HepG2 (cell line): Measurements from ENCODE around the gene METTL16.

Experiments
- BCL3 ChIP-seq: sonication (generic); formaldehyde crosslinking; IDR thresholded peaks from 2 replicates; pipeline ENCODE4 v1.5.1; 2020; ENCODE audit warnings: mild to moderate bottlenecking, missing genetic modification reagents, moderate library complexity
- CTCF ChIP-seq: sonication (generic); formaldehyde crosslinking; IDR thresholded peaks from 2 replicates; pipeline ENCODE4 v1.5.0; 2020; ENCODE audit warnings: mild to moderate bottlenecking, missing genetic modification reagents, moderate library complexity
- E2F1 ChIP-seq: sonication (generic); formaldehyde crosslinking; IDR thresholded peaks from 2 replicates; pipeline ENCODE4 v1.5.0; 2020; ENCODE audit warnings: missing genetic modification reagents
- FOSL2 ChIP-seq: sonication (generic); formaldehyde crosslinking; IDR thresholded peaks from 2 replicates; pipeline ENCODE4 v1.4.0; 2020; ENCODE audit warnings: missing genetic modification reagents
- GABPA ChIP-seq, 2 experiments: IDR thresholded peaks; 2 replicates each; pipeline ENCODE4 v1.6.1; 2011 to 2016; ENCODE audit warnings: low read depth in 2 of 2, low read length in 1 of 2, missing biosample characterization in 1 of 2, missing genetic modification characterization in 1 of 2
- KDM6A ChIP-seq: IDR thresholded peaks from 2 replicates; pipeline ENCODE4 v1.6.1; 2016; ENCODE audit warnings: low read depth
- MTA3 ChIP-seq: sonication (generic); formaldehyde crosslinking; IDR thresholded peaks from 2 replicates; pipeline ENCODE4 v1.4.0; 2020; ENCODE audit warnings: missing genetic modification reagents
- MTERF4 ChIP-seq: sonication (generic); formaldehyde crosslinking; IDR thresholded peaks from 2 replicates; pipeline ENCODE4 v1.8.0; 2023; ENCODE audit warnings: mild to moderate bottlenecking, missing genetic modification reagents
- REST ChIP-seq, 2 experiments: IDR thresholded peaks; 2 replicates each; pipeline ENCODE4 v1.6.1; 2011 to 2012; ENCODE audit warnings: low read length in 2 of 2, borderline replicate concordance in 1 of 2, low read depth in 1 of 2, mild to moderate bottlenecking in 1 of 2, moderate library complexity in 1 of 2
- SMC3 ChIP-seq: IDR thresholded peaks from 2 replicates; pipeline ENCODE4 v1.6.1; 2011; ENCODE audit warnings: low read length, improper control_type of control experiment
- USF2 ChIP-seq, 2 experiments: sonication (generic) in 1 of 2; formaldehyde crosslinking in 1 of 2; IDR thresholded peaks; 2 replicates each; pipeline versions ENCODE4 v1.5.1 to v1.6.1; 2011 to 2020; ENCODE audit warnings: borderline replicate concordance in 1 of 2, low read depth in 1 of 2, low read length in 1 of 2, mild to moderate bottlenecking in 1 of 2, missing genetic modification reagents in 1 of 2, moderate library complexity in 1 of 2
- ZBTB4 ChIP-seq: sonication (generic); formaldehyde crosslinking; IDR thresholded peaks from 2 replicates; pipeline ENCODE4 v1.4.0; 2020; ENCODE audit warnings: missing genetic modification reagents, mild to moderate bottlenecking, borderline replicate concordance
- ZBTB7A ChIP-seq: sonication (generic); formaldehyde crosslinking; IDR thresholded peaks from 2 replicates; pipeline ENCODE4 v1.8.0; 2022; ENCODE audit warnings: mild to moderate bottlenecking, missing genetic modification reagents

- TF ChIP-seq E2F1 (no peak), FOSL2 (CRISPR knock-in tag) (no peak), SMC3 (no peak), KDM6A (CRISPR knock-in tag) (no peak), ZBTB7A (CRISPR knock-in tag) (no peak), CTCF (no peak), MTA3 (CRISPR knock-in tag) (no peak), MTERF4 (CRISPR knock-in tag) (no peak), ZBTB4 (CRISPR knock-in tag) (no peak), REST (IDR thresholded peaks at IDR 0.05; ENCODE audit: borderline replicate concordance in 1 of 2, low read depth in 1 of 2, low read length in 2 of 2) (no peak), USF2 (IDR thresholded peaks at IDR 0.05; ENCODE audit: low read depth, low read length) (no peak), USF2 (CRISPR knock-in tag; IDR thresholded peaks at IDR 0.05; ENCODE audit: borderline replicate concordance) (no peak), GABPA (IDR thresholded peaks at IDR 0.05; ENCODE audit: low read depth, low read length) (no peak), GABPA (CRISPR knock-in tag; IDR thresholded peaks at IDR 0.05; ENCODE audit: low read depth) (no peak), BCL3 (CRISPR knock-in tag) (no peak)
These were observed 24.4 kb downstream of the METTL16 start for GRCh38 chr17:2487306-2487705.
